Subcutaneous abdominal adipose tissue (tissue), 5 donors: ENCODE measurements around the gene SUPT20HL1.

ENCODE experiments used
- H3K27ac ChIP-seq: one replicate; pipeline ENCODE4 v1.7.0; 2013; ENCODE audit warnings: low read depth, mild to moderate bottlenecking, inconsistent platforms, low read length, moderate library complexity
- H3K27me3 ChIP-seq, 5 donors: one replicate each; pipeline ENCODE4 v1.7.0; 2013; ENCODE audit warnings: low read length in 5 of 5, inconsistent platforms in 1 of 5; ENCODE audit not compliant: control insufficient read depth in 5 of 5, insufficient read depth in 4 of 5
- H3K36me3 ChIP-seq, 5 donors: one replicate each; pipeline ENCODE4 v1.7.0; 2013; ENCODE audit warnings: low read length in 5 of 5; ENCODE audit not compliant: control insufficient read depth in 5 of 5, insufficient read depth in 5 of 5
- H3K4me1 ChIP-seq, 5 donors: one replicate each; pipeline ENCODE4 v1.7.0; 2013; ENCODE audit warnings: low read length in 5 of 5, mild to moderate bottlenecking in 3 of 5, moderate library complexity in 1 of 5; ENCODE audit not compliant: control insufficient read depth in 5 of 5, insufficient read depth in 5 of 5
- H3K4me3 ChIP-seq, 5 donors: one replicate each; pipeline ENCODE4 v1.7.0; 2013; ENCODE audit warnings: low read length in 5 of 5, low read depth in 1 of 5
- H3K9ac ChIP-seq, 5 donors: one replicate each; pipeline ENCODE4 v1.7.0; 2013; ENCODE audit warnings: low read length in 5 of 5, mild to moderate bottlenecking in 4 of 5, moderate library complexity in 3 of 5
- H3K9me3 ChIP-seq, 5 donors: one replicate each; pipeline ENCODE4 v1.7.0; 2013; ENCODE audit warnings: low read length in 5 of 5; ENCODE audit not compliant: control insufficient read depth in 5 of 5
- donor health status: healthy.
- donor health status: healthy.
- donor health status: healthy.
- donor health status: healthy.
- donor health status: healthy.

Gene SUPT20HL1

GRCh38 chrX:24333371-24333770, 27.1 kb upstream of the SUPT20HL1 start:
- Histone ChIP-seq H3K9me3 (no peaks in the 10 kb centered on the region), H3K4me3 (no peak overlapping the region), H3K27me3 (peaks cover 0 to 11% (median 0%) of the 10 kb centered on the region in 5 donors), H3K27ac (no peak overlapping the region), H3K4me1 (no peaks in the 10 kb centered on the region), H3K9ac (no peak overlapping the region), H3K36me3 (no peaks in the 10 kb centered on the region)

- Histone ChIP-seq H3K4me1 (no peaks in the 10 kb centered on the region), H3K9me3 (no peaks in the 10 kb centered on the region), H3K27ac (no peak overlapping the region), H3K36me3 (no peaks in the 10 kb centered on the region), H3K9ac (no peak overlapping the region), H3K4me3 (no peak overlapping the region), H3K27me3 (peaks cover 0 to 8% (median 0%) of the 10 kb centered on the region in 5 donors)
Measured at GRCh38 chrX:24334461-24334860, 26.0 kb upstream of the SUPT20HL1 start.

GRCh38 chrX:24335871-24336270, 24.6 kb upstream of the SUPT20HL1 start:
- no peaks in the 10 kb centered on the region for H3K36me3 ChIP-seq
- no peak overlapping the region for H3K27ac ChIP-seq
- H3K4me3 ChIP-seq: no peak overlapping the region
- no peaks in the 10 kb centered on the region for H3K9me3 ChIP-seq
- H3K27me3 ChIP-seq: peaks cover 0 to 16% (median 0%) of the 10 kb centered on the region in 5 donors
- H3K4me1 ChIP-seq: no peaks in the 10 kb centered on the region
- no peak overlapping the region for H3K9ac ChIP-seq

GRCh38 chrX:24339911-24340310, 20.5 kb upstream of the SUPT20HL1 start:
- H3K27me3 ChIP-seq: peaks cover 0 to 18% (median 4%) of the 10 kb centered on the region in 5 donors
- no peaks in the 10 kb centered on the region for H3K36me3 ChIP-seq
- H3K4me1 ChIP-seq: no peaks in the 10 kb centered on the region
- H3K9me3 ChIP-seq: no peaks in the 10 kb centered on the region
- no peak overlapping the region for H3K9ac ChIP-seq
- H3K4me3 ChIP-seq: no peak overlapping the region
- H3K27ac ChIP-seq: no peak overlapping the region

- no peak overlapping the region for H3K4me3 ChIP-seq
- no peak overlapping the region for H3K27ac ChIP-seq
- no peaks in the 10 kb centered on the region for H3K9me3 ChIP-seq
- no peak overlapping the region for H3K9ac ChIP-seq
- no peaks in the 10 kb centered on the region for H3K36me3 ChIP-seq
- no peaks in the 10 kb centered on the region for H3K4me1 ChIP-seq
- peaks cover 0 to 18% (median 4%) of the 10 kb centered on the region in 5 donors for H3K27me3 ChIP-seq
Measured at GRCh38 chrX:24340501-24340900, 19.9 kb upstream of the SUPT20HL1 start.

GRCh38 chrX:24341795-24342194, 18.6 kb upstream of the SUPT20HL1 start:
- peaks cover 0 to 18% (median 4%) of the 10 kb centered on the region in 5 donors for H3K27me3 ChIP-seq
- H3K9ac ChIP-seq: no peak overlapping the region
- H3K9me3 ChIP-seq: no peaks in the 10 kb centered on the region
- H3K4me3 ChIP-seq: no peak overlapping the region
- no peak overlapping the region for H3K27ac ChIP-seq
- H3K4me1 ChIP-seq: no peaks in the 10 kb centered on the region
- H3K36me3 ChIP-seq: no peaks in the 10 kb centered on the region

- Histone ChIP-seq H3K27ac (no peak overlapping the region), H3K4me1 (no peaks in the 10 kb centered on the region), H3K9ac (no peak overlapping the region), H3K27me3 (peaks cover 0 to 21% (median 4%) of the 10 kb centered on the region in 5 donors), H3K9me3 (no peaks in the 10 kb centered on the region), H3K36me3 (no peaks in the 10 kb centered on the region), H3K4me3 (no peak overlapping the region)
Measured at GRCh38 chrX:24343719-24344118, 16.7 kb upstream of the SUPT20HL1 start.

GRCh38 chrX:24347881-24348280, 12.6 kb upstream of the SUPT20HL1 start:
- H3K4me3 ChIP-seq: no peak overlapping the region
- no peak overlapping the region for H3K9ac ChIP-seq
- H3K9me3 ChIP-seq: no peaks in the 10 kb centered on the region
- H3K27ac ChIP-seq: no peak overlapping the region
- H3K27me3 ChIP-seq: peaks cover 0 to 11% (median 4%) of the 10 kb centered on the region in 5 donors
- H3K36me3 ChIP-seq: no peaks in the 10 kb centered on the region
- H3K4me1 ChIP-seq: no peaks in the 10 kb centered on the region

GRCh38 chrX:24350217-24350616, 10.2 kb upstream of the SUPT20HL1 start:
- Histone ChIP-seq H3K27me3 (peaks cover 0 to 4% (median 2%) of the 10 kb centered on the region in 5 donors), H3K4me3 (no peak overlapping the region), H3K4me1 (no peaks in the 10 kb centered on the region), H3K36me3 (no peaks in the 10 kb centered on the region), H3K27ac (no peak overlapping the region), H3K9ac (no peak overlapping the region), H3K9me3 (no peaks in the 10 kb centered on the region)

GRCh38 chrX:24355095-24355494, 5.3 kb upstream of the SUPT20HL1 start:
- H3K27ac ChIP-seq: no peak overlapping the region
- no peak overlapping the region for H3K4me3 ChIP-seq
- H3K9me3 ChIP-seq: no peaks in the 10 kb centered on the region
- H3K4me1 ChIP-seq: no peaks in the 10 kb centered on the region
- H3K27me3 ChIP-seq: peaks cover 0 to 4% (median 0%) of the 10 kb centered on the region in 5 donors
- no peak overlapping the region for H3K9ac ChIP-seq
- no peaks in the 10 kb centered on the region for H3K36me3 ChIP-seq

GRCh38 chrX:24357106-24357505, 3.3 kb upstream of the SUPT20HL1 start:
- H3K9me3 ChIP-seq: no peaks in the 10 kb centered on the region
- H3K4me1 ChIP-seq: no peaks in the 10 kb centered on the region
- no peak overlapping the region for H3K4me3 ChIP-seq
- no peak overlapping the region for H3K9ac ChIP-seq
- peaks cover 0 to 4% (median 0%) of the 10 kb centered on the region in 5 donors for H3K27me3 ChIP-seq
- no peaks in the 10 kb centered on the region for H3K36me3 ChIP-seq
- no peak overlapping the region for H3K27ac ChIP-seq
